GM21723 (cell line): ENCODE results near the gene ATE1.
"Not testable (repeated sequence)": the region's sequence is repeated elsewhere in the genome, so short reads cannot be mapped to it uniquely, and the experiment has no call there.

Source experiments
- ATAC-seq: cut with Tn5 transposase; IDR thresholded peaks from one replicate; pipeline ENCODE4 v1.9.1; 2021; ENCODE audit warnings: mild to moderate bottlenecking, moderate library complexity; ENCODE audit not compliant: unreplicated experiment

ATE1 gene

GRCh38 chr10:121930268-121931085 is 2.6 kb upstream of the ATE1 start:
- not testable (repeated sequence) for ATAC-seq

GRCh38 chr10:121929585-121930267 is 1.9 kb upstream of the ATE1 start:
- ATAC-seq, result not testable (repeated sequence)

DNA sequence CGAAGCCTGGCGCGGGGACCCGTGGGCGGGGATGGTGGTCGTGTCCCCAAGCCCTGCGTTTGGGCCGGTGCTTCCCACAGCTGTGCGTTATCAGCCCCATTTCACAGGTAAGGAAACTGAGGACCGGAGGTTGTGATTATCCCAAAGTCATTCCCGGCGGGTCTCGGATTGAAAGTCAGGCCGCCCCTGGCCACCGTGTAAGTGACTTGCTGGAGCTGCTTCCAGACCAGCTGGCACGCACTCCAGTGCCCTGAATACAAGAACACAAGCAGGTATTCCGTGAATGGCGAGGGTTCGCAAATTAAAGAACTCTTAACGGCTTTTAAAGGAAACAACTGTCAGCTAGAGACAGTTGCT is 675 bp upstream of the ATE1 start:
- ATAC-seq, result peak; percentile 17

DNA sequence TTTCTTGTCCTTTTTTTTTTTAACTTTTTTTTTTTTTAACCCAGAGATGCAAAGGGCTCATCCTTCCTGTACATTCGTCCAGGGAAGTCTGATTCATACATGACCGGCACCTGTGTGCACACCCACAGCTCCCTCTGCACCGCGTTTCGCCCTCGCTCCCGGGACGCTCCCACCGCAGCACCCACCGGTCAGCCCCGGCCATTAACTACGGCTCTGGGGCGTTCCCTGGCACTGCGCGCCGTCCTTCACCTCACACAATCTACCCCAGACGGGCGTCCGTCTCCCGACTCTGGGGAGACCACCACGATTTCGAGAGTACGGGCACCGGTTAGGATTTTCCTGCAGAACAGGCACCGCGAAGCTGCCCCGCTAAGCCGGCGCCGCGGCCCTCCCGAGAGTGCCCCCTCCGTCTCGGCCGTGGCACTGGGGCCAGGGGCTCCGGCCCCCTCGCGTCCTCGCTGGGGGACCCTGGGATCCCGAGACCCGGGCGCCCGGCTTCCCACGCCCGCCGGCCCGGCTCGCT is 452 bp downstream of the ATE1 start:
- peak; percentile 47 for ATAC-seq

GRCh38 chr10:121926671-121927317 is 1.0 kb downstream of the ATE1 start:
- peak; percentile 19 for ATAC-seq

GRCh38 chr10:121926157-121926556 is 1.7 kb downstream of the ATE1 start:
- ATAC-seq, result no peak

DNA sequence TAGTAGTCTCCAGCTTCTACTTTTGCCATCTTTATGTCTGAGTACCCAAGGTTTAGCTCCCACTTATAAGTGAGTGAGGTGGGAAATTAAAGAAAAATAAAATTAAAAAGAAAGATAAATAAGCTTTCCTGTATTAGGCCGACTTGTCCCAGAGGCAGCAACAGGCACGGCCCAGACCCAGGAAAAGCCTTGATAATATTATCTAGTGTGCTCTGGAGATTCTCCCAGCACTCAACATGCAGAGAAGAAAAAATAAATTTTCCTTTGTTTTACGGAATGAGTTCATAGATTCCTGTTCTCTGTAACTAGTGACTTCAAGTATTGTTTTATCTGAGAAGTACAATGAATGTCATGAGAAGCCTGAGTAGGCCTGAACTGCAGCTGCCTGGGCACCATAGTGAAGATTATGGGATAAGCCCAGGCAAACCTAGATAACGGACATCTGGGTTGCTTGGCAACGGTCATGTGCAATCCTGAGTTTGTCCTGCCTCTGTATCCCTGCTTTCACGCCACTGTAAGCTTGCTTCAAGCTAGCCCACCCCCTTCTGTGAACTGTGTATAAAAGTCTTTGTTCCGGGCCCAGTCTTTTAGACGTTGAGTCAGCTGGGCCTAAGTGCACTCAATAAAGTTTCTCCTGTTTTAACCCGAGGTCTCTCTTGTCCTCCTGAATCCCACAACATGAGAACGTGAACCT is 6.4 kb downstream of the ATE1 start:
- ATAC-seq, result no peak

DNA sequence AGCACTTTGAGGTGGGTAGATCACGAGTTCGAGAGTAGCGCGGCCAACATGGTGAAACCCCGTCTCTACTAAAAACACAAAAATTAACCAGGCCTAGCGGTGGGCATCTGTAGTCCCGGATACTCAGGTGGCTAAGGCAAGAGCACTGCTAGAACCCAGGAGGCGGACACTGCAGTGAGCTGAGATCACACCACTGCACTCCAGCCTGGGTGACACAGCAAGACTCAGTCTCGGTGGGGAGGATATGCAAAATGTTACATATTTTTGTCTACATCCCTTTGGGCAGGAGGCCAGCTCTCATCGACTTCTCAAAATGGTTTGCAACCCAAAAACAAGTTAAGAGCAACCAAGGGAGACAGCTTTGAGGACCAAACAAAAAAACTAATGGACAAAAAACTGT is 8.2 kb downstream of the ATE1 start:
- no peak for ATAC-seq

GRCh38 chr10:121918800-121919199 is 9.0 kb downstream of the ATE1 start:
- not testable (repeated sequence) for ATAC-seq

- no peak for ATAC-seq
These were observed 13.2 kb downstream of the ATE1 start for GRCh38 chr10:121914661-121915060.

- ATAC-seq, result no peak
These were observed 16.5 kb downstream of the ATE1 start for GRCh38 chr10:121911421-121911697.

DNA sequence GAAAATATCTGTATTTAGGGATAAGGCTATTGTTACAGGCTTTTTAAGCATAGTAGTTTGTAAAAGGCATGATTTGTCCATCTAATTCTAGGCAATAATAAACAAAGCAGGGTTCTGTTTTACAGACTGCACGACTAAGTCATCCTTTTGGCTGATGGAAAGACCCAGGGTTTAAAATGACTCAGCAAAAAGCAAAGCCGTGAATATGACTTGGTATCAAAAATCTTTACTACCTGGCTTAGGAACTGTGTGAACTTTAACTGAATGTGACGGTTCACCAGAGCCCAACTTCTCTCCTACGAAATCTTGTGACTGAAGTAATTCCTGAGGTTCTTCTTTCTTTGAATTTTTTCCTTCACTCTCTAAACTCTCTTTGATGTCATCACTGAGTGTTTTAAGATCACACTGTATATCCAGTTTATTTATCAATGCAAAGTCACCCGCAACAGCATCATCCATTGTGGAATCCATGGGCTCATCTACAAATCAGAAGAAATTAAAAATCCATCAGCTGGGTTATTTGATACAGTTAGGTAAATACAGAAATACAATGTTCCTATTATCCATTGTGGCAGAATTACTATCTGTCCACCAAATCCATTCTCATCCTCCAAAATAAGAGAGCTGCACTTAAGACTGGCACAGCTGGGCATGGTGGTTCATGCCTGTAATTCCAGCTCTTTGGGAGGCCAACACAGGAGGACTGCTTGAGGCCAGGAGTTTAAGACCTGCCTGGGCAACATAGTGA is 17.0 kb downstream of the ATE1 start:
- ATAC-seq, result peak; percentile 54

DNA sequence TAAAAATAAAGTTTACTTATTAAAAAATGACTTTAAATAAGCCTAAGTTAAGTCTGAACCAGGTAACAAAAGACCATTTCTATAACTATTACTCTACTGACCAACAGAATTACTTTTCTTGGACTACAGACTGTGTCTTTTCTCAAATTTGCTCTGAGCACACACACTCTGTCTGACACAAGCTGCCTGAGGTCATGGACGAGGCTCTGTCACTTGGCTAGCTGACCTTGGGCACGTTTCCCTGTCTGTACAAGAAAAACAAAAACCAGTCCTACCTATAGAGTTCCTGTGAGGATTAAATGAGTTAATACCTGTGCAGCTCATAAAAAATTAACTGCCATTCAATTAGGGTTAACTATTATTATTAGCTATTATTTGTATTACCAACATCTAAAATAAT is 22.9 kb downstream of the ATE1 start:
- no peak for ATAC-seq

GRCh38 chr10:121900443-121901174 is 27.2 kb downstream of the ATE1 start:
- ATAC-seq, result peak; percentile 91

- ATAC-seq, result no peak
These were observed 28.1 kb downstream of the ATE1 start for GRCh38 chr10:121899727-121900126.

- ATAC-seq, result no peak
These were observed 36.7 kb downstream of the ATE1 start for GRCh38 chr10:121891103-121891502.

- ATAC-seq, result no peak
These were observed 38.6 kb downstream of the ATE1 start for GRCh38 chr10:121889212-121889611.

GRCh38 chr10:121886997-121887622 is 40.7 kb downstream of the ATE1 start:
- ATAC-seq, result peak; percentile 70

DNA sequence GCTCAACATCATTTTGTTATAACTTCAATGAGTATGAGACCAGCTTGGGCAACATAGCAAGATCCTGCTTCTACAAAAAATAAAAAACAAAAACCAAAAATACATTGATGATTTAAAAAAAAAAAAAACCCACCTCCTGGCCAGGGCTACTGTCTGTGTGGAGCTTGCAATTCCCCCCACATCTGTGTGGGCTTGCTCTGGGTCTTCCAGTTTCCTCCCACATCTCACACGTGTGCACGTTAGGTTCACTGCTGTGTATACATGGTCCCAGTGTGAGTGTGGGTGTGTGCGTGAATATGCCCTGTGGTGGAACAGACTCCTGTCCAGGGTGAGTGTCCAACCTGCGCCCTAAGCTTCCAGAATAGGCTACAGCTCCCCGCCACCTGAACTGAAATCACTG is 41.6 kb downstream of the ATE1 start:
- ATAC-seq, result no peak
